Mesendoderm (in vitro differentiated cells): ENCODE data around the gene RALY.
A peak's percentile ranks its signal among the peaks of the same experiment; 100 is the strongest.

Experiments used
- DNase-seq: peaks from one replicate; pipeline ENCODE4 v3.0.0; 2013
- H2AK5ac ChIP-seq: 2 replicates; pipeline ENCODE4 v1.6.1; 2013; ENCODE audit warnings: low read length, inconsistent platforms
- H2BK120ac ChIP-seq: 2 replicates; pipeline ENCODE4 v1.6.1; 2013; ENCODE audit warnings: low read depth, mild to moderate bottlenecking, low read length, moderate library complexity, mixed read lengths
- H2BK15ac ChIP-seq: replicated peaks from 2 replicates; pipeline ENCODE4 v1.6.1; 2013; ENCODE audit warnings: low read depth, mild to moderate bottlenecking, moderate library complexity
- H2BK5ac ChIP-seq: 2 replicates; pipeline ENCODE4 v1.6.1; 2013; ENCODE audit warnings: low read length, inconsistent platforms
- H3K18ac ChIP-seq: 2 replicates; pipeline ENCODE4 v1.6.1; 2013; ENCODE audit warnings: mild to moderate bottlenecking, low read length, mixed read lengths
- H3K23ac ChIP-seq: one replicate; pipeline ENCODE4 v1.6.1; 2013; ENCODE audit warnings: low read length
- H3K27ac ChIP-seq: 2 replicates; pipeline ENCODE4 v1.5.1; 2013; ENCODE audit warnings: low read depth, mild to moderate bottlenecking, inconsistent platforms, low read length, moderate library complexity
- H3K27me3 ChIP-seq: 2 replicates; pipeline ENCODE4 v1.6.1; 2013; ENCODE audit warnings: low read length, control low read depth, mild to moderate bottlenecking, inconsistent platforms; ENCODE audit not compliant: insufficient read depth, poor library complexity
- H3K36me3 ChIP-seq: 2 replicates; pipeline ENCODE4 v1.6.1; 2013; ENCODE audit warnings: low read length, inconsistent platforms; ENCODE audit not compliant: control insufficient read depth, insufficient read depth
- H3K4ac ChIP-seq: one replicate; pipeline ENCODE4 v1.6.1; 2013; ENCODE audit warnings: low read depth, mild to moderate bottlenecking, low read length, moderate library complexity
- H3K4me1 ChIP-seq: 2 replicates; pipeline ENCODE4 v1.6.1; 2013; ENCODE audit warnings: low read depth, low read length, inconsistent platforms; ENCODE audit not compliant: control insufficient read depth
- H3K4me2 ChIP-seq: 2 replicates; pipeline ENCODE4 v1.6.1; 2013; ENCODE audit warnings: low read length
- H3K4me3 ChIP-seq: 2 replicates; pipeline ENCODE4 v1.5.1; 2013; ENCODE audit warnings: mild to moderate bottlenecking, low read length
- H3K56ac ChIP-seq: one replicate; pipeline ENCODE4 v1.6.1; 2013; ENCODE audit warnings: low read length
- H3K79me1 ChIP-seq: 2 replicates; pipeline ENCODE4 v1.6.1; 2013; ENCODE audit warnings: low read length, inconsistent platforms
- H3K79me2 ChIP-seq: 2 replicates; pipeline ENCODE4 v1.6.1; 2013; ENCODE audit warnings: mild to moderate bottlenecking, low read length; ENCODE audit not compliant: control insufficient read depth, insufficient read depth
- H3K9ac ChIP-seq: 2 replicates; pipeline ENCODE4 v1.6.1; 2013; ENCODE audit warnings: low read length, inconsistent platforms
- H4K5ac ChIP-seq: one replicate; pipeline ENCODE4 v1.6.1; 2013; ENCODE audit warnings: low read length
- H4K8ac ChIP-seq: one replicate; pipeline ENCODE4 v1.6.1; 2013; ENCODE audit warnings: low read depth, mild to moderate bottlenecking, control low read depth, low read length, moderate library complexity
- WGBS: extraction: QIAGEN DNeasy Blood & Tissue Kit; methylation state at CpG from one replicate; pipeline ENCODE4 v1.1.7; 2013; ENCODE audit warnings: low lambda C conversion rate, missing lambda C conversion rate; ENCODE audit not compliant: insufficient coverage; ENCODE audit errors: extremely low coverage; 5-methylcytosine and 5-hydroxymethylcytosine counted together

The RALY gene

GRCh38 chr20:34052414-34052813 is 58.7 kb downstream of the RALY start:
- no CpG with 5 or more reads among the region's 2 CpGs for WGBS
- Histone ChIP-seq H3K27ac (no peak overlapping the region), H2AK5ac (no peak overlapping the region)

GRCh38 chr20:34055290-34055689 is 61.6 kb downstream of the RALY start:
- no peaks in the 10 kb centered on the region for H3K4me1 ChIP-seq
- peaks cover 32% of the 10 kb centered on the region for H3K79me1 ChIP-seq
- no peaks in the 10 kb centered on the region for H3K36me3 ChIP-seq
- peak; percentile 74 for DNase-seq
- no peaks in the 10 kb centered on the region for H3K27me3 ChIP-seq
- H3K18ac ChIP-seq, result no peak overlapping the region
- H2BK15ac ChIP-seq, result no peak overlapping the region
- no CpG with 5 or more reads among the region's 1 CpG for WGBS
- H2AK5ac ChIP-seq, result no peak overlapping the region
- peaks cover 11% of the 10 kb centered on the region for H3K79me2 ChIP-seq
- no peak overlapping the region for H3K4me3 ChIP-seq
- no peak overlapping the region for H4K8ac ChIP-seq
- H3K9ac ChIP-seq, result no peak overlapping the region
- H2BK120ac ChIP-seq, result no peak overlapping the region
- H3K23ac ChIP-seq, result no peak overlapping the region
- H3K27ac ChIP-seq, result no peak overlapping the region
- no peak overlapping the region for H2BK5ac ChIP-seq
- H3K4ac ChIP-seq, result no peak overlapping the region
- no peak overlapping the region for H3K56ac ChIP-seq
- no peak overlapping the region for H3K4me2 ChIP-seq
- H4K5ac ChIP-seq, result no peak overlapping the region

More at GRCh38 chr20:34052414-34052813, 58.7 kb downstream of the RALY start:
- no peaks in the 10 kb centered on the region for H3K36me3 ChIP-seq
- H2BK15ac ChIP-seq, result no peak overlapping the region
- no peak overlapping the region for H3K4me3 ChIP-seq
- H3K4ac ChIP-seq, result no peak overlapping the region
- H3K23ac ChIP-seq, result no peak overlapping the region
- no peak overlapping the region for H4K8ac ChIP-seq
- H3K4me1 ChIP-seq, result no peaks in the 10 kb centered on the region
- H4K5ac ChIP-seq, result no peak overlapping the region
- H3K9ac ChIP-seq, result no peak overlapping the region
- H3K18ac ChIP-seq, result no peak overlapping the region
- H3K4me2 ChIP-seq, result no peak overlapping the region
- no peak overlapping the region for H2BK120ac ChIP-seq
- H3K79me2 ChIP-seq, result peaks cover 15% of the 10 kb centered on the region
- H3K27me3 ChIP-seq, result no peaks in the 10 kb centered on the region
- H3K56ac ChIP-seq, result no peak overlapping the region
- H2BK5ac ChIP-seq, result no peak overlapping the region
- H3K79me1 ChIP-seq, result peaks cover 29% of the 10 kb centered on the region
- no peak for DNase-seq

- Histone ChIP-seq H3K9ac (no peak overlapping the region), H3K27me3 (no peaks in the 10 kb centered on the region), H3K4me2 (no peak overlapping the region), H3K4ac (no peak overlapping the region), H3K4me1 (peaks cover 2% of the 10 kb centered on the region), H2BK5ac (no peak overlapping the region), H3K79me2 (peaks cover 10% of the 10 kb centered on the region), H3K79me1 (peaks cover 39% of the 10 kb centered on the region), H3K27ac (no peak overlapping the region), H3K56ac (no peak overlapping the region), H2BK120ac (no peak overlapping the region), H4K5ac (no peak overlapping the region), H3K23ac (no peak overlapping the region), H4K8ac (no peak overlapping the region), H3K4me3 (no peak overlapping the region), H3K36me3 (no peaks in the 10 kb centered on the region), H2BK15ac (no peak overlapping the region), H3K18ac (no peak overlapping the region), H2AK5ac (no peak overlapping the region)
- no CpG with 5 or more reads among the region's 1 CpG for WGBS
- peak; percentile 39 for DNase-seq
Measured at GRCh38 chr20:34058831-34059230, 65.1 kb downstream of the RALY start.

- DNase-seq, result no peak
- no peak overlapping the region for H3K9ac ChIP-seq
- no peaks in the 10 kb centered on the region for H3K36me3 ChIP-seq
- H3K4me3 ChIP-seq, result no peak overlapping the region
- H4K5ac ChIP-seq, result no peak overlapping the region
- H2BK120ac ChIP-seq, result no peak overlapping the region
- H3K79me1 ChIP-seq, result peaks cover 48% of the 10 kb centered on the region
- H2BK5ac ChIP-seq, result no peak overlapping the region
- no peak overlapping the region for H3K4me2 ChIP-seq
- WGBS, result no CpG with 5 or more reads among the region's 1 CpG
- H2BK15ac ChIP-seq, result no peak overlapping the region
- H4K8ac ChIP-seq, result no peak overlapping the region
- H2AK5ac ChIP-seq, result no peak overlapping the region
- peaks cover 2% of the 10 kb centered on the region for H3K4me1 ChIP-seq
- no peak overlapping the region for H3K56ac ChIP-seq
- H3K18ac ChIP-seq, result no peak overlapping the region
- H3K27ac ChIP-seq, result no peak overlapping the region
- H3K23ac ChIP-seq, result no peak overlapping the region
- no peak overlapping the region for H3K4ac ChIP-seq
- peaks cover 11% of the 10 kb centered on the region for H3K79me2 ChIP-seq
- H3K27me3 ChIP-seq, result no peaks in the 10 kb centered on the region
Measured at GRCh38 chr20:34060970-34061369, 67.3 kb downstream of the RALY start.

- H2AK5ac ChIP-seq, result no peak overlapping the region
- H2BK5ac ChIP-seq, result no peak overlapping the region
- H3K18ac ChIP-seq, result no peak overlapping the region
- H4K8ac ChIP-seq, result no peak overlapping the region
- no peak overlapping the region for H2BK15ac ChIP-seq
- H3K36me3 ChIP-seq, result no peaks in the 10 kb centered on the region
- no peak overlapping the region for H4K5ac ChIP-seq
- H3K23ac ChIP-seq, result no peak overlapping the region
- H3K27me3 ChIP-seq, result no peaks in the 10 kb centered on the region
- H3K4ac ChIP-seq, result no peak overlapping the region
- DNase-seq, result no peak
- peaks cover 44% of the 10 kb centered on the region for H3K79me1 ChIP-seq
- no peak overlapping the region for H3K27ac ChIP-seq
- H3K56ac ChIP-seq, result no peak overlapping the region
- no peak overlapping the region for H2BK120ac ChIP-seq
- H3K79me2 ChIP-seq, result peaks cover 11% of the 10 kb centered on the region
- H3K4me1 ChIP-seq, result peaks cover 2% of the 10 kb centered on the region
- no peak overlapping the region for H3K9ac ChIP-seq
- H3K4me3 ChIP-seq, result no peak overlapping the region
- H3K4me2 ChIP-seq, result no peak overlapping the region
Measured at GRCh38 chr20:34061695-34062094, 68.0 kb downstream of the RALY start.
